SU-DHL-6 (cell line): ENCODE measurements around the gene SRL.

Experiments used
- CTCF ChIP-seq: fragments of 200-600 bp; sonication (generic); IDR thresholded peaks from one replicate; pipeline ENCODE4 v1.5.1; 2017; ENCODE audit warnings: antibody characterized with exemption, mild to moderate bottlenecking, low read length, moderate library complexity; ENCODE audit not compliant: insufficient read depth, poor library complexity, severe bottlenecking
- EZH2phosphoT487 ChIP-seq: fragments of 200-600 bp; sonication (generic), shearing (Covaris generic); conservative IDR thresholded peaks from 2 replicates; pipeline ENCODE4 v1.6.1; 2018; ENCODE audit warnings: mild to moderate bottlenecking, antibody characterized with exemption, low read length, moderate library complexity, mixed read lengths

- TF ChIP-seq CTCF (no peak), EZH2phosphoT487 (no peak)
Measured at GRCh38 chr16:4263504-4264436, 21.9 kb upstream of the SRL start.
